HG03571 (cell line): Measurements from ENCODE around the gene ABLIM1.

Experiments
- ATAC-seq: cut with Tn5 transposase; IDR thresholded peaks from one replicate; pipeline ENCODE4 v1.9.1; 2021; ENCODE audit not compliant: unreplicated experiment

The ABLIM1 gene

GRCh38 chr10:114551636-114551972 lies 106.5 kb downstream of the ABLIM1 start:
- no peak for ATAC-seq

- ATAC-seq: no peak
These were observed 107.1 kb downstream of the ABLIM1 start for GRCh38 chr10:114550756-114551635.

- no peak for ATAC-seq
These were observed 109.4 kb downstream of the ABLIM1 start for GRCh38 chr10:114548662-114549061.

DNA sequence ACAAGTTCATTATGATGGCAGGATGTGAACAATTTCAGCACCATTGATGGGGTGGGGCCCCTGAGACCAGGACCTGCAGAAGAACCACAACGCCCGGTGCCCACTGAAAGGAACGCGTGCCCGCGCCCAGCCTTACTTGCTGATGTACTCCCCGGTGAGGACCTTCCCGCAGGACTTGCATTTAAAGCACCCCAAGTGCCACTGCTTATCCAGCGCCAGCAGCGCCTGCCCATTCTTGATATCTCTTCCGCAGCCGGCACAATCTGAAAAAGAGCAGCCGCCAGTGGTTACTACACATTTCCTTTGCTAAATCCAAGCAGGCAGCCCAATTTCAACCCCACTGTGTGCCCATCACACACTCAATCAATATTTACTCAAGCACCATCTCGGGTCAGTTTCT lies 110.6 kb downstream of the ABLIM1 start:
- ATAC-seq: no peak

DNA sequence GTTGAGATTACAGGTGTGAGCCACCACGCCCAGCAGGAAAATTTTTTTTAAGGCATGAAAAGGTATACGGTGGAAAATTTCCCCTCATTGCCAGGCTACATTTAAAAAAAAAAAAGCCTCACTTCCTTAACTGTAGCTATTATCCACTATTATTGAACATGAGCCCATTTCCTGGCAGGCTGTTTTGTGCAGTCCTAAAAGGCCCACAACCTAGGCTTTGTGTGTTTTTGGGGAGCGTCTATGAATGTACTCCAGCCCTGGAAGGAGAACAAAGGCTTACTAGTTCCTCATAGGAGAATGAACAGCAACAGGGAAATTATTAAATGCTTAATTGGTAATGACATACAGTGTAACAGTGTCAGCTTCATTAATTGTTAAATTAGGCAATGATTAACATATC lies 111.0 kb downstream of the ABLIM1 start:
- no peak for ATAC-seq

DNA sequence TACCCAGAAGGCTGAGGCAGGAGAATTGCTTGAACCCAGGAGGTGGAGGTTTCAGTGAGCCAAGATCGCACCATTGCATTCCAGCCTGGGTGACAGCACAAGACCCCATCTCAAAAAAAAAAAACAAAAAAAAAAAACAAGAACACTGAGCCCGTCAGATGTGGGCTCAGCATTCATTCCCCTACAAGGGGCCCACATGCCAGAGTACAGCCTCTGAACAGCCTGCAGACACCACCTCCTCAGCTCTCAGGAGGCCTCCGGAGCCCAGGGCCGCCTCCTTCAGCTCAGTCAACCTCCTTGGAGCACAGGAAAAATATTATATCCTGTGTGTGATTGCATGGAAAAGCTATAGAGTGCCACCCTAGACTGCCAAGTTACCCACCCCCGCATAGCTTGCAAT lies 112.3 kb downstream of the ABLIM1 start:
- ATAC-seq: no peak

DNA sequence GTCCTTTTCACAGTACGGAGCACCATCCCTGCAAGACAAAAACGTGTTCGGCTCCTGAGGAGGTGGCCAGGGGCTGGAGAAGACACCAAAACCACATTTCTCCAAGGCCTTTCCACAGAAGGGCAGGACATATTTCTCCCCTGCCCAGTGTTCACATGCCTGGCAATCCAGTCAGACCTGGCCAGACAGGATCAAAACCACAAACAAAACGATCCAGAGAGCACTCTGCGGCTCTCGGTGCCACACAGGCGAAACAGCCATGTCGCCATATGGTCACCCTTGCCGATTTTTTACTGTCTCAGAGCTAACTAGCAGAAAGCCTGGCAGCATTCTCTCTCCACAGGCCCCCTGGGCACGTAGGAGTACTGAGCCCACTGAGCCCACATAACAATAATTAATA lies 113.0 kb downstream of the ABLIM1 start:
- ATAC-seq: no peak

GRCh38 chr10:114544045-114544659 lies 113.9 kb downstream of the ABLIM1 start:
- peak; percentile 98 for ATAC-seq

GRCh38 chr10:114543456-114543855 lies 114.6 kb downstream of the ABLIM1 start:
- no peak for ATAC-seq

GRCh38 chr10:114542373-114542772 lies 115.7 kb downstream of the ABLIM1 start:
- no peak for ATAC-seq

DNA sequence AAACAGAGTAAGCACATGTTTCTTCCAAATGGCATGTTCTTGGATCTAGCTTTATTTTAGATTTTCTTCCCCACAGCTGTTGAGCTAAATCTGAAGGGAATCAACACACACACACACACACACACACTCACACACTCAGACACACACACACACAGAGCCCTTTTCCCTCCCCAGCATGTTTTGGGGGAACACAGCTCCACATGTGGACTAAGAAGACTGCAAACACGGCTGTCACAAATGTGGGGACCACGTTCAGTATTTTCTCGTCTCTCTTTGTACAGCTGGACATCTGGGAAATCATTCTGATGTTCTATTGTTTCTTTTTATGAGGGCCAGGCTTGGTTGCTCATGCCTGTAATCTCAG lies 116.3 kb downstream of the ABLIM1 start:
- ATAC-seq: no peak

- no peak for ATAC-seq
These were observed 116.8 kb downstream of the ABLIM1 start for GRCh38 chr10:114541081-114541796.

GRCh38 chr10:114540236-114540635 lies 117.8 kb downstream of the ABLIM1 start:
- ATAC-seq: no peak

DNA sequence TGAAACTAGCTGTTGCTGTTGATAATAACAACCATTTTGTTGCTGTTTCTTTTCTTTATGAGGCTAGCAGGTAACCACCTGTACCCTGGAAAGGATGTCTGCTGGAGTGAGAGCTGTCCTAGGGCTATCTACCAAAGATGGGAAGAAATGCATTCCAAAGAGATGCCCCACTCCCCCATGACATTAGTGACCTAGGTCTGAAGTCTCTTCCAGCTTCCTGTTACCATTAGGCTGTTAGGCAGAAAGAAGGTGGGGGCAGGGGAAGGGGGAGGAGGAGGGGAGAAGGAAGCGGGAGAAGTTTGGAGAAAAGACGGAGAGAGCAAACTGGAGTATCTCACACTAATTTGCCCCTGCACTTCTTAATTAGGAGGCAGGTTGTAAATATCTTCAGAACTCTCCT lies 118.5 kb downstream of the ABLIM1 start:
- ATAC-seq: no peak

DNA sequence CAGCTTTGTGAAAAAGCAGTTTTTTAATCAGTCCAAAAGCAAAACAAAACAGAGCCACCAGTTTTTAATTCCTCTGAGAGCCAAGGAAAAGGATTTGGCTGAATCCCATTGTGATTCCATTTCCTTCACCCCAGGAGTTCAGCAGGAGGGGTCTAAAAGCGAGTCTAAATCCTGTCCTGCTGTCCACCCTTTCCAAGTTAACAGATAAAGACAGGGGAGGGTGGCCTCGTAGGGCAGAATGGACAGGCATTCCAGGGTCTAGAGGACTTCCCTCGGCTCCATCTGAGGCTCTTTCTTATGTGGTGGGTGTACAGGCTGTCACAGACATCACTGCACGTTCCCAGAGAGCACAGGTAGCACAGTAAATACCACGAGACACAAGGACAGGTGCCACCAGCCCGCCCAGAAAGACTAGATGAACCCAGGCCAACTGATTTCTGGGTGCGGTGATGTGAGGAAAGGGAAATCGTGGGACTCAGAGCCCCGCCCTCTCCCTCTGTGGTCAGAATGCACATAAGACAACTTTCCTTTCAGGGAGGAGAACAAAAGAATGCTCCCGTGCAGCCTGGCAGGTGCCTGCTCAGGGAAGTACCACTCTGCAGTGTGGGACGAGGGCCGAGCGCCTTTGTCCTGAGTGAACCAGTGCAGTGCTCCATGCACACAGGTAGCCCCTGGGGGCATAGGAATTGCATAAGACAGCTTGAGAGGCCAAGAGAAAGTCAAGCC lies 119.7 kb downstream of the ABLIM1 start:
- ATAC-seq: no peak

DNA sequence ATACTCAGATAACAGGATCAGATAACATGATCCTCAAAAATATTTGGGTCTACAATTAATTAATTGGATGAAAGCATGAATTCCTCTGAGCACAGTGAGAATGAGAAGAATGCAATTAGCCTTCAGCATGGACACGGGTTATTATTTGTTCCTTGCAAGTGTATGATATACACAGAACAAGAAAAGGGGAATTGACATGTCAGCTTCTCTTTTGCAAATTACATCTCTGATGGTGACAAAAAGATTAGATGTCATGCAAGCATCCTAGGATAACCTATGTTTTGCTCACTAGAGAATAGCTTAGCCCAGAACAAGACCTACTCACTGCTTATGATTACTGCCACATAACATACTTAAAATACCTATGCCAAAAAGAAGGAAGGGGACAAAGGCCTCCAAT lies 120.3 kb downstream of the ABLIM1 start:
- no peak for ATAC-seq

GRCh38 chr10:114534571-114534981 lies 123.5 kb downstream of the ABLIM1 start:
- ATAC-seq: no peak

- ATAC-seq: no peak
These were observed 125.8 kb downstream of the ABLIM1 start for GRCh38 chr10:114532226-114532625.

- ATAC-seq: peak; percentile 94
These were observed 131.4 kb downstream of the ABLIM1 start for GRCh38 chr10:114526504-114527238.

- ATAC-seq: peak; percentile 40
These were observed 132.0 kb downstream of the ABLIM1 start for GRCh38 chr10:114526126-114526503.
